H1 (cell line): ENCODE results near the gene SMIM38. TPM values are rescaled to one million over a fixed set of nuclear protein-coding genes. Genes with fewer than 3 reads are reported as not detected.

ENCODE experiments used
- CTCF ChIA-PET: fragments of 300-600 bp; sonication (Branson Sonifier 250); formaldehyde crosslinking; loops from one replicate; lab custom pipeline; 2021; ENCODE audit not compliant: partially characterized antibody; lab: Charles Lee
- POLR2A ChIA-PET: fragments of 300-600 bp; sonication (Branson Sonifier 250); formaldehyde crosslinking; loops from one replicate; lab custom pipeline; 2021; ENCODE audit warnings: inconsistent platforms; ENCODE audit not compliant: partially characterized antibody; lab: Charles Lee
- DNase-seq, 2 experiments: peaks; one replicate each; pipeline versions ENCODE4 v3.0.0 to v3.0.0-alpha.2; 2010 to 2022; ENCODE audit warnings: low spot score in 2 of 2, low read depth in 1 of 2, mixed read lengths in 1 of 2
- FAIRE-seq: peaks from 2 replicates; lab custom pipeline; 2011; peaks lifted over from hg19 to GRCh38; lab: Jason Lieb, UNC
- H2AFZ ChIP-seq: 2 replicates; pipeline ENCODE4 v1.8.1; 2012; ENCODE audit warnings: low read length, inconsistent platforms
- H2AK5ac ChIP-seq: 2 replicates; pipeline ENCODE4 v1.6.1; 2013; ENCODE audit warnings: low read depth, low read length
- H2BK120ac ChIP-seq: replicated peaks from 2 replicates; pipeline ENCODE3; 2013; ENCODE audit warnings: low read depth, low read length, inconsistent platforms
- H2BK12ac ChIP-seq: 2 replicates; pipeline ENCODE4 v1.6.1; 2013; ENCODE audit warnings: low read depth, low read length
- H2BK15ac ChIP-seq: 2 replicates; pipeline ENCODE4 v1.6.1; 2013; ENCODE audit warnings: low read length
- H2BK20ac ChIP-seq: 2 replicates; pipeline ENCODE4 v1.6.1; 2013; ENCODE audit warnings: low read length
- H2BK5ac ChIP-seq: 2 replicates; pipeline ENCODE4 v1.6.1; 2013; ENCODE audit warnings: low read depth, low read length
- H3K14ac ChIP-seq: 2 replicates; pipeline ENCODE4 v1.6.1; 2013; ENCODE audit warnings: inconsistent platforms; ENCODE audit not compliant: insufficient read length
- H3K18ac ChIP-seq: 2 replicates; pipeline ENCODE4 v1.6.1; 2013; ENCODE audit warnings: low read length; ENCODE audit errors: extremely low read depth
- H3K23ac ChIP-seq: 2 replicates; pipeline ENCODE4 v1.6.1; 2013; ENCODE audit warnings: inconsistent platforms; ENCODE audit not compliant: insufficient read length
- H3K23me2 ChIP-seq: 2 replicates; pipeline ENCODE4 v1.6.1; 2013; ENCODE audit warnings: low read depth, low read length
- H3K27ac ChIP-seq: 2 replicates; pipeline ENCODE4 v1.6.1; 2011; ENCODE audit warnings: low read depth, low read length, inconsistent platforms
- H3K27me3 ChIP-seq, 4 experiments: replicated peaks in 1 of 4; 1 replicate in 1 of 4; 2 replicates in 3 of 4; pipeline versions ENCODE4 v1.6.1 to v1.8.1; 2011 to 2013; ENCODE audit warnings: low read length in 3 of 4, mild to moderate bottlenecking in 3 of 4, inconsistent platforms in 2 of 4, mixed read lengths in 2 of 4, moderate library complexity in 1 of 4; ENCODE audit not compliant: control insufficient read depth in 3 of 4, insufficient read depth in 3 of 4; ENCODE audit errors: extremely low read depth in 1 of 4
- H3K36me3 ChIP-seq, 4 experiments: 2 replicates each; pipeline versions ENCODE4 v1.6.1 to v1.8.1; 2011 to 2013; ENCODE audit warnings: mild to moderate bottlenecking in 4 of 4, low read length in 3 of 4, moderate library complexity in 2 of 4, control low read depth in 1 of 4, inconsistent platforms in 1 of 4; ENCODE audit not compliant: insufficient read depth in 4 of 4, control insufficient read depth in 2 of 4
- H3K4ac ChIP-seq: replicated peaks from 2 replicates; pipeline ENCODE3; 2013; ENCODE audit warnings: low read length, low read depth, mixed read lengths, inconsistent platforms; ENCODE audit not compliant: insufficient read length
- H3K4me1 ChIP-seq, 4 experiments: replicated peaks in 1 of 4; 1 replicate in 1 of 4; 2 replicates in 3 of 4; pipeline versions ENCODE4 v1.6.1 to v1.8.1; 2011 to 2013; ENCODE audit warnings: low read length in 3 of 4, inconsistent platforms in 2 of 4, mixed read lengths in 1 of 4; ENCODE audit not compliant: insufficient read depth in 4 of 4, control insufficient read depth in 3 of 4
- H3K4me2 ChIP-seq, 2 experiments: 2 replicates each; pipeline versions ENCODE4 v1.6.1 to v1.8.1; 2011 to 2013; ENCODE audit warnings: low read depth in 2 of 2, low read length in 2 of 2, control low read depth in 1 of 2, inconsistent platforms in 1 of 2, mild to moderate bottlenecking in 1 of 2; ENCODE audit not compliant: insufficient read depth in 1 of 2
- H3K4me3 ChIP-seq, 4 experiments: fragments of 200-600, 300-600 bp in 1 of 4; sonication (generic), shearing (Covaris generic), sonication (Bioruptor Twin) in 1 of 4; 2 replicates each; pipeline versions ENCODE4 v1.5.1 to v1.8.1; 2011 to 2016; ENCODE audit warnings: low read length in 4 of 4, low read depth in 3 of 4, control low read depth in 2 of 4, inconsistent platforms in 2 of 4, mild to moderate bottlenecking in 2 of 4, mixed read lengths in 1 of 4, moderate library complexity in 1 of 4; ENCODE audit not compliant: insufficient read depth in 2 of 4; ENCODE audit errors: extremely low read depth in 1 of 4
- H3K56ac ChIP-seq: replicated peaks from 2 replicates; pipeline ENCODE3; 2013; ENCODE audit warnings: low read depth, mild to moderate bottlenecking, mixed read lengths, low read length, inconsistent platforms; ENCODE audit not compliant: insufficient read length
- H3K79me1 ChIP-seq: 2 replicates; pipeline ENCODE4 v1.6.1; 2013; ENCODE audit warnings: low read depth, low read length, control low read depth
- H3K79me2 ChIP-seq, 2 experiments: 2 replicates each; pipeline versions ENCODE4 v1.6.1 to v1.8.1; 2012 to 2013; ENCODE audit warnings: low read length in 2 of 2, mild to moderate bottlenecking in 2 of 2, inconsistent platforms in 1 of 2; ENCODE audit not compliant: insufficient read depth in 2 of 2, control insufficient read depth in 1 of 2
- H3K9ac ChIP-seq, 4 experiments: replicated peaks in 1 of 4; 1 replicate in 1 of 4; 2 replicates in 3 of 4; pipeline versions ENCODE4 v1.6.1 to v1.8.1; 2011 to 2013; ENCODE audit warnings: low read depth in 3 of 4, low read length in 3 of 4, control low read depth in 2 of 4, mild to moderate bottlenecking in 2 of 4, moderate library complexity in 2 of 4, inconsistent platforms in 1 of 4; ENCODE audit errors: extremely low read depth in 1 of 4
- H3K9me3 ChIP-seq, 2 experiments: 2 replicates each; pipeline versions ENCODE4 v1.6.1 to v1.8.1; 2012 to 2013; ENCODE audit warnings: mild to moderate bottlenecking in 2 of 2, moderate library complexity in 2 of 2, control low read depth in 1 of 2, inconsistent platforms in 1 of 2, low read depth in 1 of 2, low read length in 1 of 2, mixed read lengths in 1 of 2; ENCODE audit not compliant: insufficient read depth in 2 of 2
- H4K20me1 ChIP-seq, 2 experiments: replicated peaks in 1 of 2; 2 replicates each; pipeline versions ENCODE3 to v1.8.1; 2011 to 2013; ENCODE audit warnings: inconsistent platforms in 2 of 2, low read length in 2 of 2, mild to moderate bottlenecking in 1 of 2; ENCODE audit not compliant: insufficient read depth in 2 of 2, control insufficient read depth in 1 of 2
- H4K5ac ChIP-seq: 2 replicates; pipeline ENCODE4 v1.6.1; 2013; ENCODE audit warnings: low read length, low read depth, mixed read lengths, inconsistent platforms; ENCODE audit not compliant: insufficient read length
- H4K8ac ChIP-seq: 2 replicates; pipeline ENCODE4 v1.8.0; 2013; ENCODE audit warnings: mild to moderate bottlenecking, moderate library complexity, low read length, inconsistent platforms; ENCODE audit not compliant: insufficient read depth; ENCODE audit errors: extremely low read depth
- H4K91ac ChIP-seq: replicated peaks from 2 replicates; pipeline ENCODE3; 2013; ENCODE audit warnings: low read length, mixed read lengths, inconsistent platforms; ENCODE audit not compliant: insufficient read length
- CHD1 ChIP-seq: IDR thresholded peaks from 2 replicates; pipeline ENCODE4 v1.6.1; 2012; ENCODE audit warnings: low read depth, low read length, improper control_type of control experiment
- JUND ChIP-seq: IDR thresholded peaks from 2 replicates; pipeline ENCODE4 v1.6.1; 2011; ENCODE audit warnings: mild to moderate bottlenecking, improper control_type of control experiment, low read length
- RFX5 ChIP-seq: IDR thresholded peaks from 2 replicates; pipeline ENCODE4 v1.6.1; 2011; ENCODE audit warnings: low read depth, low read length, improper control_type of control experiment, borderline replicate concordance
- SIX5 ChIP-seq: IDR thresholded peaks from 2 replicates; pipeline ENCODE4 v1.6.1; 2011; ENCODE audit warnings: mild to moderate bottlenecking, low read depth, low read length
- SP2 ChIP-seq: IDR thresholded peaks from 2 replicates; pipeline ENCODE4 v1.6.1; 2012; ENCODE audit warnings: mild to moderate bottlenecking, low read length, inconsistent platforms
- YY1 ChIP-seq: IDR thresholded peaks from 2 replicates; pipeline ENCODE4 v1.6.1; 2011; ENCODE audit warnings: low read depth, mild to moderate bottlenecking, low read length
- WGBS, 2 experiments: shearing (Covaris generic) in 1 of 2; methylation state at CpG; one replicate each; pipeline versions ENCODE4 v1.1.6 to v1.1.7; 2013 to 2015; ENCODE audit warnings: low lambda C conversion rate in 2 of 2, mixed read lengths in 2 of 2, inconsistent platforms in 1 of 2, low coverage in 1 of 2, missing lambda C conversion rate in 1 of 2; ENCODE audit not compliant: insufficient replicate concordance in 2 of 2, insufficient coverage in 1 of 2, insufficient read length in 1 of 2; ENCODE audit errors: extremely low coverage in 1 of 2, missing lambda C conversion rate in 1 of 2; 5-methylcytosine and 5-hydroxymethylcytosine counted together
- polyA plus RNA-seq, 7 experiments: library from polyadenylated mRNA; depleted of rRNA in 3 of 7; stranded (reverse) in 5 of 7; unstranded in 2 of 7; fragments of >200 nt in 5 of 7; fragments of 200-250 nt in 2 of 7; gene quantifications; 1 replicate in 5 of 7; 2 replicates in 1 of 7; 4 replicates in 1 of 7; pipeline versions ENCODE4 v1.2.1 to v1.2.3, GENCODE V29; 2011 to 2013; ENCODE audit warnings: missing spikeins in 2 of 7, mixed read lengths in 2 of 7
- total RNA-seq: library from RNA; stranded (reverse); fragmentation: NEBNext Ultra II Directional; extraction: Animal tissue kit (Norgen Biotek cat#: 25700); gene quantifications from 2 replicates; pipeline ENCODE4 v1.2.1, GENCODE V29; 2021

The SMIM38 gene
- total and polyA plus RNA-seq, 2 of the 8 experiments (the other 6 are each of a cell fraction or from before 2014, with no cell fraction given) = 0.17 to 0.20 TPM

DNA sequence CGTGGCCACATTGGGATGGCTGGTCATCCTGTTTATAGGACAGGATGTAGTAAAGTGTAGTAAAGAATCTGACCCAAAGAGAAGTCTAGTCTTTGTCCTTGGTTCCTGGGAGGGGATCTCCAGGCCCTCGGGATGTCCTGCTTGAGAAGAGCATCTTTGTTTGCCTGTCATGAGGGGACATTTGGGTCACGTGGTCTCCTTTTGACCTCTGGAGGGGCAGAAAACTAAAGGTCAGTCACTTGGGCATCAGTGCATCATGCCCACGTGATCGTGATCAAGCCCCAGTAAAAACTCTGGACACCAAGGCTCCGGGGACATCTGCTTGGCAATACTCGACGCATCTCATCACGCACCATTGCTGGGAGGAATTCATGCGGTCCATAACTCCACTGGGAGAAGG is 9.1 kb downstream of the SMIM38 start:
- H3K4ac ChIP-seq = no peak overlapping the region
- H3K9me3 ChIP-seq = peaks cover 0 to 3% of the 10 kb centered on the region in 2 experiments; a peak in 2 of 4 replicates
- H2BK20ac ChIP-seq = no peak overlapping the region
- no peaks in the 10 kb centered on the region for H4K20me1 ChIP-seq
- H4K91ac ChIP-seq = no peak overlapping the region
- H4K5ac ChIP-seq = no peak overlapping the region
- no peak overlapping the region for H2BK12ac ChIP-seq
- no peak overlapping the region for H3K4me2 ChIP-seq
- no peak overlapping the region for H2BK120ac ChIP-seq
- no peak overlapping the region for H3K56ac ChIP-seq
- no peaks in the 10 kb centered on the region for H3K27me3 ChIP-seq
- H4K8ac ChIP-seq = no peak overlapping the region; the same call in 1 of the 2 replicates
- H3K9ac ChIP-seq = no peak overlapping the region
- H2AK5ac ChIP-seq = no peak overlapping the region
- H3K23ac ChIP-seq = no peak overlapping the region
- WGBS, 2 experiments = 90% methylated on average over 10 of the region's 10 CpGs; no CpG with 5 or more reads in 1 of the 2 experiments
- no peak overlapping the region for H3K4me3 ChIP-seq
- H3K14ac ChIP-seq = no peak overlapping the region
- no peaks in the 10 kb centered on the region for H3K36me3 ChIP-seq
- CTCF ChIA-PET = no interaction called here
- H3K27ac ChIP-seq = no peak overlapping the region
- POLR2A ChIA-PET = no interaction called here
- FAIRE-seq (no peak), DNase-seq (no peak)
- no peaks in the 10 kb centered on the region for H3K23me2 ChIP-seq
- peaks cover 0 to 7% (median 1%) of the 10 kb centered on the region in 4 experiments; a peak in 3 of 7 replicates for H3K4me1 ChIP-seq
- no peak for TF ChIP-seq CHD1
- TF ChIP-seq SP2 = no peak
- TF ChIP-seq SIX5 = no peak
- TF ChIP-seq RFX5 = no peak
- no peak for TF ChIP-seq JUND
- no peak for TF ChIP-seq YY1
- no peaks in the 10 kb centered on the region for H3K79me1 ChIP-seq
- no peak overlapping the region for H3K18ac ChIP-seq
- no peak overlapping the region for H2AFZ ChIP-seq
- no peaks in the 10 kb centered on the region for H3K79me2 ChIP-seq
- H2BK5ac ChIP-seq = no peak overlapping the region
- H2BK15ac ChIP-seq = no peak overlapping the region
